Renal pelvis (tissue), 4 donors: ENCODE data around the gene PNPO. TPM values are rescaled to one million over a fixed set of nuclear protein-coding genes. Genes with fewer than 3 reads are reported as not detected.
"Not testable (repeated sequence)": the region's sequence is repeated elsewhere in the genome, so short reads cannot be mapped to it uniquely, and the experiment has no call there.

Experiments used
- DNase-seq: peaks from one replicate; pipeline ENCODE4 v3.0.0-alpha.2; 2013
- polyA plus RNA-seq, 3 donors: library from polyadenylated mRNA; unstranded; fragments of 120-200 nt; gene quantifications; one replicate each; pipeline ENCODE4 v1.2.1, GENCODE V29; 2013; ENCODE audit not compliant: insufficient read length in 3 of 3

The PNPO gene
- polyA plus RNA-seq, 3 donors, result 18.1 to 27.0 (median 25.4) TPM

GRCh38 chr17:47969930-47970724 is 28.8 kb downstream of the PNPO start:
- DNase-seq, result no peak

- peak; percentile 100 for DNase-seq
These were observed 29.5 kb downstream of the PNPO start, which contains the start of gene CDK5RAP3 for GRCh38 chr17:47970725-47971499. CDK5RAP3 (plus strand) TSS chr17:47971113; CDS start chr17:47971147, 34 bp downstream.

- no peak for DNase-seq
These were observed 32.2 kb downstream of the PNPO start for GRCh38 chr17:47973541-47973940.

GRCh38 chr17:47975189-47975822 is 33.9 kb downstream of the PNPO start:
- DNase-seq, result no peak

- DNase-seq, result no peak
These were observed 34.4 kb downstream of the PNPO start for GRCh38 chr17:47975823-47976205.

GRCh38 chr17:47978324-47978723 is 37.0 kb downstream of the PNPO start:
- DNase-seq, result peak; percentile 51

- no peak for DNase-seq
These were observed 39.2 kb downstream of the PNPO start for GRCh38 chr17:47980541-47980940.

GRCh38 chr17:47981462-47981861 is 40.1 kb downstream of the PNPO start:
- DNase-seq, result no peak

GRCh38 chr17:47982091-47982617 is 40.8 kb downstream of the PNPO start:
- DNase-seq, result no peak

- no peak for DNase-seq
These were observed 41.4 kb downstream of the PNPO start for GRCh38 chr17:47982645-47983390.

GRCh38 chr17:47983492-47984223 is 42.3 kb downstream of the PNPO start:
- no peak for DNase-seq

- no peak for DNase-seq
These were observed 45.1 kb downstream of the PNPO start for GRCh38 chr17:47986520-47986919.

- peak; percentile 65 for DNase-seq
These were observed 46.0 kb downstream of the PNPO start for GRCh38 chr17:47987240-47987835.

GRCh38 chr17:47988445-47988844 is 47.1 kb downstream of the PNPO start:
- not testable (repeated sequence) for DNase-seq

- DNase-seq, result no peak
These were observed 47.8 kb downstream of the PNPO start for GRCh38 chr17:47989159-47989558.

- DNase-seq, result no peak
These were observed 48.3 kb downstream of the PNPO start for GRCh38 chr17:47989700-47990099.

GRCh38 chr17:47990962-47991731 is 49.8 kb downstream of the PNPO start:
- no peak for DNase-seq

GRCh38 chr17:47992216-47992615 is 50.8 kb downstream of the PNPO start:
- DNase-seq, result no peak

- DNase-seq, result no peak
These were observed 51.7 kb downstream of the PNPO start for GRCh38 chr17:47993031-47993564.
